Natural killer cell (primary cell): ENCODE data around the gene ANGEL1. TPM values are rescaled to one million over a fixed set of nuclear protein-coding genes. Genes with fewer than 3 reads are reported as not detected.

Source experiments
- ATAC-seq, 3 donors: fragments of 150-1000 bp in 2 of 3; fragments of 200-7000 bp in 1 of 3; cut with Tn5 transposase; 1 replicate in 1 of 3; 2 replicates in 2 of 3; pipeline ENCODE4 v1.10.0; 2021; ENCODE audit warnings: mild to moderate bottlenecking in 2 of 3, moderate library complexity in 2 of 3
- DNase-seq, 2 donors: peaks; one replicate each; pipeline versions ENCODE4 v3.0.0 to v3.0.0-alpha.2; 2013 to 2021; ENCODE audit warnings: mixed read lengths in 1 of 2
- H3K27ac ChIP-seq: one replicate; pipeline ENCODE4 v1.5.1; 2013; ENCODE audit warnings: mild to moderate bottlenecking, low read length
- H3K27me3 ChIP-seq: one replicate; pipeline ENCODE4 v1.6.1; 2013; ENCODE audit warnings: low read length; ENCODE audit not compliant: control insufficient read depth, insufficient read depth
- H3K36me3 ChIP-seq: one replicate; pipeline ENCODE4 v1.6.1; 2013; ENCODE audit warnings: low read length; ENCODE audit not compliant: control insufficient read depth, insufficient read depth
- H3K4me1 ChIP-seq: one replicate; pipeline ENCODE4 v1.6.1; 2013; ENCODE audit warnings: low read length; ENCODE audit not compliant: control insufficient read depth, insufficient read depth
- H3K4me3 ChIP-seq: one replicate; pipeline ENCODE4 v1.5.1; 2013; ENCODE audit warnings: low read length
- H3K9me3 ChIP-seq: one replicate; pipeline ENCODE4 v1.6.1; 2013; ENCODE audit warnings: low read length; ENCODE audit not compliant: control insufficient read depth, insufficient read depth
- H3K27ac Mint-ChIP-seq, 2 donors: one replicate each; pipeline ENCODE4 v1.8.0; 2022; ENCODE audit warnings: mild to moderate bottlenecking in 2 of 2, mixed read lengths in 2 of 2, moderate library complexity in 1 of 2
- H3K27me3 Mint-ChIP-seq, 2 donors: one replicate each; pipeline ENCODE4 v1.8.0; 2022; ENCODE audit warnings: low read depth in 2 of 2, mixed read lengths in 2 of 2
- H3K36me3 Mint-ChIP-seq: one replicate; pipeline ENCODE4 v1.8.0; 2022; ENCODE audit warnings: mixed read lengths
- H3K4me1 Mint-ChIP-seq, 2 donors: one replicate each; pipeline ENCODE4 v1.8.0; 2022; ENCODE audit warnings: mixed read lengths in 2 of 2
- H3K4me3 Mint-ChIP-seq: one replicate; pipeline ENCODE4 v1.8.0; 2022; ENCODE audit warnings: mild to moderate bottlenecking, moderate library complexity, mixed read lengths
- H3K9me3 Mint-ChIP-seq, 2 donors: one replicate each; pipeline ENCODE4 v1.8.0; 2022; ENCODE audit warnings: mixed read lengths in 2 of 2
- CTCF ChIP-seq: fragments of 200-600 bp; IDR thresholded peaks from one replicate; pipeline ENCODE4 v1.8.0; 2022; ENCODE audit warnings: antibody characterized with exemption
- WGBS: methylation state at CpG from one replicate; pipeline ENCODE4 v1.1.7; 2013; ENCODE audit warnings: missing lambda C conversion rate; ENCODE audit not compliant: insufficient coverage; 5-methylcytosine and 5-hydroxymethylcytosine counted together
- intact Hi-C: fragments of 100-400 bp; cut with micrococcal nuclease; formaldehyde crosslinking; loops from one replicate; pipeline ENCODE4 v1.14.2; 2022
- total RNA-seq, 4 donors: library from RNA; stranded (reverse); fragments of 120-200 nt in 1 of 4; gene quantifications; one replicate each; pipeline versions ENCODE4 v1.2.3 to v1.2.4, GENCODE V29; 2013 to 2022

ANGEL1 gene
- total RNA-seq, 3 donors from 2014 or later (not counting 1 experiment from before 2014, with no cell fraction given): 12.2 to 20.2 (median 17.2) TPM

GRCh38 chr14:76779221-76780057 is 33.2 kb downstream of the ANGEL1 start:
- intact Hi-C loops: no loop called here
- Mint-ChIP-seq H3K9me3 (no peaks in the 10 kb centered on the region), H3K36me3 (no peaks in the 10 kb centered on the region), H3K27me3 (no peaks in the 10 kb centered on the region), H3K4me3 (no peak overlapping the region), H3K4me1 (peaks cover 10 to 11% of the 10 kb centered on the region in 2 donors), H3K27ac (peak overlapping the region in 1 of 2 donors; percentile 43)
- TF ChIP-seq CTCF: no peak
- no peak overlapping the region for H3K4me3 ChIP-seq
- 95% methylated on average over 7 of the region's 7 CpGs for WGBS
- no peaks in the 10 kb centered on the region for H3K9me3 ChIP-seq
- H3K4me1 ChIP-seq: peaks cover 13% of the 10 kb centered on the region
- DNase-seq (no peak), ATAC-seq (no peak)
- no peaks in the 10 kb centered on the region for H3K27me3 ChIP-seq
- peaks cover 14% of the 10 kb centered on the region for H3K36me3 ChIP-seq
- H3K27ac ChIP-seq: no peak overlapping the region

- no peaks in the 10 kb centered on the region for H3K9me3 Mint-ChIP-seq
- DNase-seq (no peak), ATAC-seq (no peak)
- H3K4me1 Mint-ChIP-seq: peaks cover 11 to 13% of the 10 kb centered on the region in 2 donors
- H3K27ac ChIP-seq: no peak overlapping the region
- H3K27me3 Mint-ChIP-seq: no peaks in the 10 kb centered on the region
- H3K27me3 ChIP-seq: no peaks in the 10 kb centered on the region
- no peaks in the 10 kb centered on the region for H3K9me3 ChIP-seq
- no peak overlapping the region for H3K4me3 Mint-ChIP-seq
- intact Hi-C loops: no loop called here
- H3K27ac Mint-ChIP-seq: no peak overlapping the region
- no peaks in the 10 kb centered on the region for H3K36me3 Mint-ChIP-seq
- peaks cover 13% of the 10 kb centered on the region for H3K36me3 ChIP-seq
- peaks cover 18% of the 10 kb centered on the region for H3K4me1 ChIP-seq
- H3K4me3 ChIP-seq: no peak overlapping the region
- 96% methylated on average over 16 of the region's 16 CpGs for WGBS
- no peak for TF ChIP-seq CTCF
These were observed 34.0 kb downstream of the ANGEL1 start for GRCh38 chr14:76778546-76779215.

GRCh38 chr14:76777721-76778120 is 35.0 kb downstream of the ANGEL1 start:
- no peaks in the 10 kb centered on the region for H3K36me3 Mint-ChIP-seq
- Histone ChIP-seq H3K36me3 (peaks cover 13% of the 10 kb centered on the region), H3K9me3 (no peaks in the 10 kb centered on the region), H3K27ac (no peak overlapping the region), H3K4me1 (peaks cover 23% of the 10 kb centered on the region), H3K4me3 (no peak overlapping the region), H3K27me3 (no peaks in the 10 kb centered on the region)
- TF ChIP-seq CTCF: no peak
- no peak overlapping the region for H3K27ac Mint-ChIP-seq
- DNase-seq: no peak
- 82% methylated on average over 5 of the region's 9 CpGs for WGBS
- no peaks in the 10 kb centered on the region for H3K9me3 Mint-ChIP-seq
- H3K4me1 Mint-ChIP-seq: peaks cover 2 to 12% of the 10 kb centered on the region in 2 donors
- intact Hi-C loops: no loop called here
- no peak for ATAC-seq
- H3K4me3 Mint-ChIP-seq: no peak overlapping the region
- no peaks in the 10 kb centered on the region for H3K27me3 Mint-ChIP-seq
